GM06990 (cell line): ENCODE measurements around the gene SNAI1.

Experiments used
- DNase-seq: peaks from one replicate; pipeline ENCODE4 v3.0.0-alpha.2; 2011; ENCODE audit not compliant: insufficient read length; ENCODE audit errors: extremely low read depth
- H3K27me3 ChIP-seq: replicated peaks from 2 replicates; pipeline ENCODE4 v1.6.0; 2011; ENCODE audit warnings: low read length; ENCODE audit not compliant: control insufficient read depth, insufficient read depth
- H3K36me3 ChIP-seq: 2 replicates; pipeline ENCODE4 v1.5.1; 2011; ENCODE audit warnings: low read length; ENCODE audit not compliant: control insufficient read depth, insufficient read depth
- H3K4me3 ChIP-seq: replicated peaks from 2 replicates; pipeline ENCODE4 v1.5.1; 2011; ENCODE audit warnings: low read depth, mild to moderate bottlenecking, control low read depth, low read length
- CTCF ChIP-seq: IDR thresholded peaks from 2 replicates; pipeline ENCODE4 v1.5.1; 2011; ENCODE audit warnings: low read length, control low read depth, mild to moderate bottlenecking, inconsistent platforms; ENCODE audit not compliant: insufficient read depth, poor library complexity, severe bottlenecking

The SNAI1 gene

GRCh38 chr20:50020288-50020687 lies 37.5 kb downstream of the SNAI1 start:
- no peak for TF ChIP-seq CTCF
- Histone ChIP-seq H3K4me3 (no peak overlapping the region), H3K36me3 (no peaks in the 10 kb centered on the region), H3K27me3 (no peaks in the 10 kb centered on the region)
- DNase-seq = no peak

- H3K36me3 ChIP-seq = no peaks in the 10 kb centered on the region
- TF ChIP-seq CTCF = no peak
- no peaks in the 10 kb centered on the region for H3K27me3 ChIP-seq
- H3K4me3 ChIP-seq = no peak overlapping the region
- DNase-seq = no peak
These were observed 39.9 kb downstream of the SNAI1 start for GRCh38 chr20:50022676-50023075.

GRCh38 chr20:50023116-50023805 lies 40.5 kb downstream of the SNAI1 start:
- no peak overlapping the region for H3K4me3 ChIP-seq

GRCh38 chr20:50026746-50027575 lies 44.2 kb downstream of the SNAI1 start:
- Histone ChIP-seq H3K36me3 (no peaks in the 10 kb centered on the region), H3K27me3 (no peaks in the 10 kb centered on the region), H3K4me3 (no peak overlapping the region)
- no peak for TF ChIP-seq CTCF
- no peak for DNase-seq

More at GRCh38 chr20:50023116-50023805, 40.5 kb downstream of the SNAI1 start:
- no peaks in the 10 kb centered on the region for H3K36me3 ChIP-seq
- no peaks in the 10 kb centered on the region for H3K27me3 ChIP-seq
- no peak for DNase-seq
- no peak for TF ChIP-seq CTCF

- H3K36me3 ChIP-seq = no peaks in the 10 kb centered on the region
- no peaks in the 10 kb centered on the region for H3K27me3 ChIP-seq
- TF ChIP-seq CTCF = no peak
- no peak for DNase-seq
- no peak overlapping the region for H3K4me3 ChIP-seq
These were observed 44.9 kb downstream of the SNAI1 start for GRCh38 chr20:50027611-50028105.
